H1 (cell line): ENCODE results near the gene TSC22D3. TPM values are rescaled to one million over a fixed set of nuclear protein-coding genes. Genes with fewer than 3 reads are reported as not detected.

Source experiments
- CTCF ChIA-PET: fragments of 300-600 bp; sonication (Branson Sonifier 250); formaldehyde crosslinking; loops from one replicate; lab custom pipeline; 2021; ENCODE audit not compliant: partially characterized antibody; lab: Charles Lee
- POLR2A ChIA-PET: fragments of 300-600 bp; sonication (Branson Sonifier 250); formaldehyde crosslinking; loops from one replicate; lab custom pipeline; 2021; ENCODE audit warnings: inconsistent platforms; ENCODE audit not compliant: partially characterized antibody; lab: Charles Lee
- DNase-seq, 2 experiments: peaks; one replicate each; pipeline versions ENCODE4 v3.0.0 to v3.0.0-alpha.2; 2010 to 2022; ENCODE audit warnings: low spot score in 2 of 2, low read depth in 1 of 2, mixed read lengths in 1 of 2
- FAIRE-seq: peaks from 2 replicates; lab custom pipeline; 2011; peaks lifted over from hg19 to GRCh38; lab: Jason Lieb, UNC
- H2AFZ ChIP-seq: 2 replicates; pipeline ENCODE4 v1.8.1; 2012; ENCODE audit warnings: low read length, inconsistent platforms
- H2AK5ac ChIP-seq: 2 replicates; pipeline ENCODE4 v1.6.1; 2013; ENCODE audit warnings: low read depth, low read length
- H2BK120ac ChIP-seq: replicated peaks from 2 replicates; pipeline ENCODE3; 2013; ENCODE audit warnings: low read depth, low read length, inconsistent platforms
- H2BK12ac ChIP-seq: 2 replicates; pipeline ENCODE4 v1.6.1; 2013; ENCODE audit warnings: low read depth, low read length
- H2BK15ac ChIP-seq: 2 replicates; pipeline ENCODE4 v1.6.1; 2013; ENCODE audit warnings: low read length
- H2BK20ac ChIP-seq: 2 replicates; pipeline ENCODE4 v1.6.1; 2013; ENCODE audit warnings: low read length
- H2BK5ac ChIP-seq: 2 replicates; pipeline ENCODE4 v1.6.1; 2013; ENCODE audit warnings: low read depth, low read length
- H3K14ac ChIP-seq: 2 replicates; pipeline ENCODE4 v1.6.1; 2013; ENCODE audit warnings: inconsistent platforms; ENCODE audit not compliant: insufficient read length
- H3K18ac ChIP-seq: 2 replicates; pipeline ENCODE4 v1.6.1; 2013; ENCODE audit warnings: low read length; ENCODE audit errors: extremely low read depth
- H3K23ac ChIP-seq: 2 replicates; pipeline ENCODE4 v1.6.1; 2013; ENCODE audit warnings: inconsistent platforms; ENCODE audit not compliant: insufficient read length
- H3K23me2 ChIP-seq: 2 replicates; pipeline ENCODE4 v1.6.1; 2013; ENCODE audit warnings: low read depth, low read length
- H3K27ac ChIP-seq: 2 replicates; pipeline ENCODE4 v1.6.1; 2011; ENCODE audit warnings: low read depth, low read length, inconsistent platforms
- H3K27me3 ChIP-seq, 4 experiments: replicated peaks in 1 of 4; 1 replicate in 1 of 4; 2 replicates in 3 of 4; pipeline versions ENCODE4 v1.6.1 to v1.8.1; 2011 to 2013; ENCODE audit warnings: low read length in 3 of 4, mild to moderate bottlenecking in 3 of 4, inconsistent platforms in 2 of 4, mixed read lengths in 2 of 4, moderate library complexity in 1 of 4; ENCODE audit not compliant: control insufficient read depth in 3 of 4, insufficient read depth in 3 of 4; ENCODE audit errors: extremely low read depth in 1 of 4
- H3K36me3 ChIP-seq, 4 experiments: 2 replicates each; pipeline versions ENCODE4 v1.6.1 to v1.8.1; 2011 to 2013; ENCODE audit warnings: mild to moderate bottlenecking in 4 of 4, low read length in 3 of 4, moderate library complexity in 2 of 4, control low read depth in 1 of 4, inconsistent platforms in 1 of 4; ENCODE audit not compliant: insufficient read depth in 4 of 4, control insufficient read depth in 2 of 4
- H3K4ac ChIP-seq: replicated peaks from 2 replicates; pipeline ENCODE3; 2013; ENCODE audit warnings: low read length, low read depth, mixed read lengths, inconsistent platforms; ENCODE audit not compliant: insufficient read length
- H3K4me1 ChIP-seq, 4 experiments: replicated peaks in 1 of 4; 1 replicate in 1 of 4; 2 replicates in 3 of 4; pipeline versions ENCODE4 v1.6.1 to v1.8.1; 2011 to 2013; ENCODE audit warnings: low read length in 3 of 4, inconsistent platforms in 2 of 4, mixed read lengths in 1 of 4; ENCODE audit not compliant: insufficient read depth in 4 of 4, control insufficient read depth in 3 of 4
- H3K4me2 ChIP-seq, 2 experiments: 2 replicates each; pipeline versions ENCODE4 v1.6.1 to v1.8.1; 2011 to 2013; ENCODE audit warnings: low read depth in 2 of 2, low read length in 2 of 2, control low read depth in 1 of 2, inconsistent platforms in 1 of 2, mild to moderate bottlenecking in 1 of 2; ENCODE audit not compliant: insufficient read depth in 1 of 2
- H3K4me3 ChIP-seq, 4 experiments: fragments of 200-600, 300-600 bp in 1 of 4; sonication (generic), shearing (Covaris generic), sonication (Bioruptor Twin) in 1 of 4; 2 replicates each; pipeline versions ENCODE4 v1.5.1 to v1.8.1; 2011 to 2016; ENCODE audit warnings: low read length in 4 of 4, low read depth in 3 of 4, control low read depth in 2 of 4, inconsistent platforms in 2 of 4, mild to moderate bottlenecking in 2 of 4, mixed read lengths in 1 of 4, moderate library complexity in 1 of 4; ENCODE audit not compliant: insufficient read depth in 2 of 4; ENCODE audit errors: extremely low read depth in 1 of 4
- H3K56ac ChIP-seq: replicated peaks from 2 replicates; pipeline ENCODE3; 2013; ENCODE audit warnings: low read depth, mild to moderate bottlenecking, mixed read lengths, low read length, inconsistent platforms; ENCODE audit not compliant: insufficient read length
- H3K79me1 ChIP-seq: 2 replicates; pipeline ENCODE4 v1.6.1; 2013; ENCODE audit warnings: low read depth, low read length, control low read depth
- H3K79me2 ChIP-seq, 2 experiments: 2 replicates each; pipeline versions ENCODE4 v1.6.1 to v1.8.1; 2012 to 2013; ENCODE audit warnings: low read length in 2 of 2, mild to moderate bottlenecking in 2 of 2, inconsistent platforms in 1 of 2; ENCODE audit not compliant: insufficient read depth in 2 of 2, control insufficient read depth in 1 of 2
- H3K9ac ChIP-seq, 4 experiments: replicated peaks in 1 of 4; 1 replicate in 1 of 4; 2 replicates in 3 of 4; pipeline versions ENCODE4 v1.6.1 to v1.8.1; 2011 to 2013; ENCODE audit warnings: low read depth in 3 of 4, low read length in 3 of 4, control low read depth in 2 of 4, mild to moderate bottlenecking in 2 of 4, moderate library complexity in 2 of 4, inconsistent platforms in 1 of 4; ENCODE audit errors: extremely low read depth in 1 of 4
- H3K9me3 ChIP-seq, 2 experiments: 2 replicates each; pipeline versions ENCODE4 v1.6.1 to v1.8.1; 2012 to 2013; ENCODE audit warnings: mild to moderate bottlenecking in 2 of 2, moderate library complexity in 2 of 2, control low read depth in 1 of 2, inconsistent platforms in 1 of 2, low read depth in 1 of 2, low read length in 1 of 2, mixed read lengths in 1 of 2; ENCODE audit not compliant: insufficient read depth in 2 of 2
- H4K20me1 ChIP-seq, 2 experiments: replicated peaks in 1 of 2; 2 replicates each; pipeline versions ENCODE3 to v1.8.1; 2011 to 2013; ENCODE audit warnings: inconsistent platforms in 2 of 2, low read length in 2 of 2, mild to moderate bottlenecking in 1 of 2; ENCODE audit not compliant: insufficient read depth in 2 of 2, control insufficient read depth in 1 of 2
- H4K5ac ChIP-seq: 2 replicates; pipeline ENCODE4 v1.6.1; 2013; ENCODE audit warnings: low read length, low read depth, mixed read lengths, inconsistent platforms; ENCODE audit not compliant: insufficient read length
- H4K8ac ChIP-seq: 2 replicates; pipeline ENCODE4 v1.8.0; 2013; ENCODE audit warnings: mild to moderate bottlenecking, moderate library complexity, low read length, inconsistent platforms; ENCODE audit not compliant: insufficient read depth; ENCODE audit errors: extremely low read depth
- H4K91ac ChIP-seq: replicated peaks from 2 replicates; pipeline ENCODE3; 2013; ENCODE audit warnings: low read length, mixed read lengths, inconsistent platforms; ENCODE audit not compliant: insufficient read length
- BCL11A ChIP-seq, 2 experiments: IDR thresholded peaks; one replicate each; pipeline ENCODE4 v1.6.1; 2011; ENCODE audit warnings: low read depth in 2 of 2, low read length in 2 of 2, mild to moderate bottlenecking in 2 of 2
- EP300 ChIP-seq, 2 experiments: IDR thresholded peaks; 1 replicate in 1 of 2; 2 replicates in 1 of 2; pipeline ENCODE4 v1.6.1; 2011 to 2012; ENCODE audit warnings: low read depth in 2 of 2, low read length in 2 of 2, mild to moderate bottlenecking in 2 of 2, borderline replicate concordance in 1 of 2, inconsistent platforms in 1 of 2, moderate library complexity in 1 of 2
- FOSL1 ChIP-seq: IDR thresholded peaks from 2 replicates; pipeline ENCODE4 v1.6.1; 2011; ENCODE audit warnings: mild to moderate bottlenecking, low read depth, low read length, moderate library complexity; ENCODE audit not compliant: insufficient read depth
- HDAC2 ChIP-seq, 2 experiments: fragments of 300-600 bp in 1 of 2; sonication (generic) in 1 of 2; IDR thresholded peaks; 2 replicates each; pipeline ENCODE4 v1.6.1; 2011 to 2012; ENCODE audit warnings: low read depth in 2 of 2, low read length in 2 of 2, mild to moderate bottlenecking in 2 of 2, moderate library complexity in 2 of 2, borderline replicate concordance in 1 of 2, inconsistent platforms in 1 of 2
- JUND ChIP-seq: IDR thresholded peaks from 2 replicates; pipeline ENCODE4 v1.6.1; 2011; ENCODE audit warnings: mild to moderate bottlenecking, improper control_type of control experiment, low read length
- NRF1 ChIP-seq: IDR thresholded peaks from 2 replicates; pipeline ENCODE4 v1.6.1; 2011; ENCODE audit warnings: mild to moderate bottlenecking, low read depth, low read length, improper control_type of control experiment
- RNF2 ChIP-seq: fragments of 200-900, 300-1000 bp; sonication (generic); IDR thresholded peaks from 2 replicates; pipeline ENCODE4 v1.7.1; 2016; ENCODE audit warnings: borderline replicate concordance, low read depth, mild to moderate bottlenecking, antibody characterized with exemption, low read length; ENCODE audit not compliant: poor library complexity, severe bottlenecking; ENCODE audit errors: missing control alignments
- SP2 ChIP-seq: IDR thresholded peaks from 2 replicates; pipeline ENCODE4 v1.6.1; 2012; ENCODE audit warnings: mild to moderate bottlenecking, low read length, inconsistent platforms
- WGBS, 2 experiments: shearing (Covaris generic) in 1 of 2; methylation state at CpG; one replicate each; pipeline versions ENCODE4 v1.1.6 to v1.1.7; 2013 to 2015; ENCODE audit warnings: low lambda C conversion rate in 2 of 2, mixed read lengths in 2 of 2, inconsistent platforms in 1 of 2, low coverage in 1 of 2, missing lambda C conversion rate in 1 of 2; ENCODE audit not compliant: insufficient replicate concordance in 2 of 2, insufficient coverage in 1 of 2, insufficient read length in 1 of 2; ENCODE audit errors: extremely low coverage in 1 of 2, missing lambda C conversion rate in 1 of 2; 5-methylcytosine and 5-hydroxymethylcytosine counted together
- polyA plus RNA-seq, 7 experiments: library from polyadenylated mRNA; depleted of rRNA in 3 of 7; stranded (reverse) in 5 of 7; unstranded in 2 of 7; fragments of >200 nt in 5 of 7; fragments of 200-250 nt in 2 of 7; gene quantifications; 1 replicate in 5 of 7; 2 replicates in 1 of 7; 4 replicates in 1 of 7; pipeline versions ENCODE4 v1.2.1 to v1.2.3, GENCODE V29; 2011 to 2013; ENCODE audit warnings: missing spikeins in 2 of 7, mixed read lengths in 2 of 7
- total RNA-seq: library from RNA; stranded (reverse); fragmentation: NEBNext Ultra II Directional; extraction: Animal tissue kit (Norgen Biotek cat#: 25700); gene quantifications from 2 replicates; pipeline ENCODE4 v1.2.1, GENCODE V29; 2021
- TF ChIP-seq, protein P1 (sequence below): IDR thresholded peaks from 2 replicates; pipeline ENCODE4 v1.6.1; 2011; ENCODE audit warnings: low read length, improper control_type of control experiment

The TSC22D3 gene
- total and polyA plus RNA-seq, 2 of the 8 experiments (the other 6 are each of a cell fraction or from before 2014, with no cell fraction given) = 7.6 to 12.9 TPM

DNA sequence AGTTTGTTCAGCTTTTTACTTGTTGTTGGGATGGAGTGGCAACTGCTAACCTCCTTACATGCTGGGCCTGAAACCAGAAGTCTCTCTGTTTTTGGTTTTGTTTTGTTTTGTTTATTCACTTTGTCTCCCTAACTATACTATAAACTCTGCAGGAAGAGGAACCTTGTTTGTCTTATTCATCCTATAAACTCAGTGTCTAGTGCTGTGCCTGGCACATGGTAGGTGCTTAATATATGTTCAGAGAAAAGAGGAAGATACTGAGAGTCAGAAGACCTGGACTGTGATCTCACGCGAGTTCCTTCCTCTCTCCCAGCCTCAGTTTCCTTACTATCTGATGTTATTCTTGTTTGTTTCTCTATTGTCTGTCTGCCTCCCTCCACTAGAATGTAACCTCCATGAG is 76.0 kb downstream of the TSC22D3 start:
- no peak overlapping the region for H3K18ac ChIP-seq
- H3K79me1 ChIP-seq = no peaks in the 10 kb centered on the region
- no peaks in the 10 kb centered on the region for H3K23me2 ChIP-seq
- H2BK15ac ChIP-seq = no peak overlapping the region
- no peaks in the 10 kb centered on the region for H4K20me1 ChIP-seq
- H3K4me1 ChIP-seq = peaks cover 0 to 8% (median 2%) of the 10 kb centered on the region in 4 experiments; a peak in 2 of 7 replicates
- H3K36me3 ChIP-seq = no peaks in the 10 kb centered on the region
- no peaks in the 10 kb centered on the region for H3K9me3 ChIP-seq
- H4K91ac ChIP-seq = no peak overlapping the region
- DNase-seq (no peak), FAIRE-seq (no peak)
- no peak overlapping the region for H2AFZ ChIP-seq
- H3K4ac ChIP-seq = no peak overlapping the region
- H3K4me3 ChIP-seq = no peak overlapping the region
- H3K23ac ChIP-seq = no peak overlapping the region
- H3K27ac ChIP-seq = no peak overlapping the region
- H4K5ac ChIP-seq = no peak overlapping the region
- H2BK20ac ChIP-seq = no peak overlapping the region
- H3K14ac ChIP-seq = no peak overlapping the region
- H4K8ac ChIP-seq = no peak overlapping the region
- H3K79me2 ChIP-seq = no peaks in the 10 kb centered on the region
- no peaks in the 10 kb centered on the region for H3K27me3 ChIP-seq
- H2AK5ac ChIP-seq = no peak overlapping the region
- H3K9ac ChIP-seq = no peak overlapping the region
- H3K4me2 ChIP-seq = no peak overlapping the region
- no peak overlapping the region for H3K56ac ChIP-seq
- H2BK120ac ChIP-seq = no peak overlapping the region
- ChIA-PET CTCF (interaction anchor here (1.0 to 1.5 kb wide), 2 partner anchors 37 to 45 kb away, joined by 3 to 5 read pairs; no protein-coding TSS in a partner anchor), POLR2A (no interaction called here)
- H2BK5ac ChIP-seq = no peak overlapping the region
- no peak overlapping the region for H2BK12ac ChIP-seq
- WGBS, 2 experiments = 100% methylated on average over 2 of the region's 2 CpGs; no CpG with 5 or more reads in 1 of the 2 experiments
- TF ChIP-seq FOSL1 (no peak), BCL11A (IDR thresholded peaks at IDR 0.05; ENCODE audit: low read depth in 2 of 2, low read length in 2 of 2) (no peak), SP2 (no peak), HDAC2 (IDR thresholded peaks at IDR 0.05; ENCODE audit: borderline replicate concordance in 1 of 2, low read depth in 2 of 2, low read length in 2 of 2) (no peak), NRF1 (no peak), JUND (no peak), EP300 (IDR thresholded peaks at IDR 0.05; ENCODE audit: borderline replicate concordance in 1 of 2, low read depth in 2 of 2, low read length in 2 of 2) (no peak), RNF2 (no peak)
- TF ChIP-seq, protein P1, sequence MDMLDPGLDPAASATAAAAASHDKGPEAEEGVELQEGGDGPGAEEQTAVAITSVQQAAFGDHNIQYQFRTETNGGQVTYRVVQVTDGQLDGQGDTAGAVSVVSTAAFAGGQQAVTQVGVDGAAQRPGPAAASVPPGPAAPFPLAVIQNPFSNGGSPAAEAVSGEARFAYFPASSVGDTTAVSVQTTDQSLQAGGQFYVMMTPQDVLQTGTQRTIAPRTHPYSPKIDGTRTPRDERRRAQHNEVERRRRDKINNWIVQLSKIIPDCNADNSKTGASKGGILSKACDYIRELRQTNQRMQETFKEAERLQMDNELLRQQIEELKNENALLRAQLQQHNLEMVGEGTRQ = no peak
